Endothelial cell (in vitro differentiated cells): ENCODE data around the gene NRCAM. TPM values are rescaled to one million over a fixed set of nuclear protein-coding genes. Genes with fewer than 3 reads are reported as not detected.
A peak's percentile ranks its signal among the peaks of the same experiment; 100 is the strongest.

ENCODE experiments used
- DNase-seq: peaks from one replicate; pipeline ENCODE4 v3.0.0; 2021; ENCODE audit warnings: low spot score
- H3K27ac Mint-ChIP-seq: one replicate; pipeline ENCODE4 v1.8.0; 2021; ENCODE audit warnings: mixed read lengths, inconsistent platforms; ENCODE audit not compliant: unreplicated experiment
- H3K27me3 Mint-ChIP-seq: one replicate; pipeline ENCODE4 v1.8.0; 2021; ENCODE audit warnings: mild to moderate bottlenecking, moderate library complexity, mixed read lengths, inconsistent platforms; ENCODE audit not compliant: unreplicated experiment
- H3K36me3 Mint-ChIP-seq: one replicate; pipeline ENCODE4 v1.8.0; 2021; ENCODE audit warnings: mild to moderate bottlenecking, low read depth, mixed read lengths, inconsistent platforms; ENCODE audit not compliant: unreplicated experiment
- H3K4me1 Mint-ChIP-seq: one replicate; pipeline ENCODE4 v1.8.0; 2021; ENCODE audit warnings: mild to moderate bottlenecking, mixed read lengths, inconsistent platforms; ENCODE audit not compliant: unreplicated experiment
- H3K4me3 Mint-ChIP-seq: one replicate; pipeline ENCODE4 v1.8.0; 2021; ENCODE audit warnings: mild to moderate bottlenecking, mixed read lengths, inconsistent platforms; ENCODE audit not compliant: unreplicated experiment
- H3K9me3 Mint-ChIP-seq: one replicate; pipeline ENCODE4 v1.8.0; 2021; ENCODE audit warnings: mixed read lengths, inconsistent platforms; ENCODE audit not compliant: unreplicated experiment
- total RNA-seq: library from RNA; stranded (reverse); fragmentation: NEBNext Ultra II Directional; extraction: Animal tissue kit (Norgen Biotek cat#: 25700); gene quantifications from one replicate; pipeline ENCODE4 v1.2.1, GENCODE V29; 2021; ENCODE audit not compliant: unreplicated experiment
- TF ChIP-seq, protein P1 (sequence below): fragments of 200-600 bp; sonication (generic); IDR thresholded peaks from one replicate; pipeline ENCODE4 v1.5.0; 2021; ENCODE audit warnings: antibody characterized with exemption; ENCODE audit not compliant: unreplicated experiment

The NRCAM gene
- total RNA-seq, 1 donor from 2014 or later, result 2.2 TPM

DNA sequence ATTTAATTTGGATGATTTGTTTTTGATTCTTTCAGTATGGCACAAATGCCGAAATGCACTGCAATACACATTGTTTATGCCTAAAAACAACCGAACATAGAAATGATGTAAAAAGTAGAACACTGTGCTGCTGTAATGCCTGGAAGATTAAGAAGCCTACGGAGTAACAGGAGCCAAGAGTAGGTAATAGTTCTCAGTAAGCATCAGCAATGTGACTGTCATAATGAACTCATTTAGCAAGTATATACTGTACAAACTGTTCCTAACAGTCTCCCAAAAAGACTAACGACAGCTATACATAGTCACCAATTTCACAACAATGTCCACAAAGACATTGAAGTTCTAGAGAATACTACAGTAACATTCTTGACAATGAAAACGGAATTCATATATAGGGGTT, 307.1 kb downstream of the NRCAM start:
- TF ChIP-seq, protein P1, sequence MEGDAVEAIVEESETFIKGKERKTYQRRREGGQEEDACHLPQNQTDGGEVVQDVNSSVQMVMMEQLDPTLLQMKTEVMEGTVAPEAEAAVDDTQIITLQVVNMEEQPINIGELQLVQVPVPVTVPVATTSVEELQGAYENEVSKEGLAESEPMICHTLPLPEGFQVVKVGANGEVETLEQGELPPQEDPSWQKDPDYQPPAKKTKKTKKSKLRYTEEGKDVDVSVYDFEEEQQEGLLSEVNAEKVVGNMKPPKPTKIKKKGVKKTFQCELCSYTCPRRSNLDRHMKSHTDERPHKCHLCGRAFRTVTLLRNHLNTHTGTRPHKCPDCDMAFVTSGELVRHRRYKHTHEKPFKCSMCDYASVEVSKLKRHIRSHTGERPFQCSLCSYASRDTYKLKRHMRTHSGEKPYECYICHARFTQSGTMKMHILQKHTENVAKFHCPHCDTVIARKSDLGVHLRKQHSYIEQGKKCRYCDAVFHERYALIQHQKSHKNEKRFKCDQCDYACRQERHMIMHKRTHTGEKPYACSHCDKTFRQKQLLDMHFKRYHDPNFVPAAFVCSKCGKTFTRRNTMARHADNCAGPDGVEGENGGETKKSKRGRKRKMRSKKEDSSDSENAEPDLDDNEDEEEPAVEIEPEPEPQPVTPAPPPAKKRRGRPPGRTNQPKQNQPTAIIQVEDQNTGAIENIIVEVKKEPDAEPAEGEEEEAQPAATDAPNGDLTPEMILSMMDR, result no peak
- H3K27ac Mint-ChIP-seq, result no peak overlapping the region
- DNase-seq, result no peak
- no peaks in the 10 kb centered on the region for H3K36me3 Mint-ChIP-seq
- H3K4me3 Mint-ChIP-seq, result no peak overlapping the region
- H3K9me3 Mint-ChIP-seq, result no peaks in the 10 kb centered on the region
- no peaks in the 10 kb centered on the region for H3K27me3 Mint-ChIP-seq
- H3K4me1 Mint-ChIP-seq, result no peaks in the 10 kb centered on the region

DNA sequence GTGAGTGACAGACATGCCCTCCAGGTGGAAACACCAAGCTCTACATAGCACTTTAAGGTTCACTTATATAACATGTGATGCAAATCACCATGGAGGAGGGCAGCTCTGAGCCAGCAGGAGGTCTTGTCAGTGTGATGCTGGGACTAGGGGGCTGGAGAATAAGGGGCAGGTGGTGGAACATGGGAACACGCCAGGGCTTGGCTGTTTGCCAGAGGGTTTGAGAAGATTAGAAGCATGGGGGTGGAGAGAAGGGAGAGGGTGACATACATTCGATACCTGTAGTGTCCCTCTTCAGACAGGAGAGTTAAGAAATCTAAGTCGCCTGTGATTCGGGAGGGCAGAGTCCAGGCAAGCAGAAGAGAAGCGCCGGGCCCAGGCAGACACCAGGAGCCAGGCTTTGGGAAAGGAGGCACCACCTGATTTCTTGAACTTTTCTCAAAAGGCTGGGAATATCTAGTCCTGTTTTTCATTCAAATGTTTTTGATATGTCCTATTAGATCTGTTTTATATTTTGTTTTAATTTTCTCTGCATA, 309.1 kb downstream of the NRCAM start:
- Mint-ChIP-seq H3K27me3 (no peaks in the 10 kb centered on the region), H3K36me3 (no peaks in the 10 kb centered on the region), H3K9me3 (no peaks in the 10 kb centered on the region), H3K4me3 (peak overlapping the region; percentile 2), H3K27ac (no peak overlapping the region), H3K4me1 (peaks cover 4% of the 10 kb centered on the region)
- TF ChIP-seq, protein P1, result no peak
- DNase-seq, result no peak

DNA sequence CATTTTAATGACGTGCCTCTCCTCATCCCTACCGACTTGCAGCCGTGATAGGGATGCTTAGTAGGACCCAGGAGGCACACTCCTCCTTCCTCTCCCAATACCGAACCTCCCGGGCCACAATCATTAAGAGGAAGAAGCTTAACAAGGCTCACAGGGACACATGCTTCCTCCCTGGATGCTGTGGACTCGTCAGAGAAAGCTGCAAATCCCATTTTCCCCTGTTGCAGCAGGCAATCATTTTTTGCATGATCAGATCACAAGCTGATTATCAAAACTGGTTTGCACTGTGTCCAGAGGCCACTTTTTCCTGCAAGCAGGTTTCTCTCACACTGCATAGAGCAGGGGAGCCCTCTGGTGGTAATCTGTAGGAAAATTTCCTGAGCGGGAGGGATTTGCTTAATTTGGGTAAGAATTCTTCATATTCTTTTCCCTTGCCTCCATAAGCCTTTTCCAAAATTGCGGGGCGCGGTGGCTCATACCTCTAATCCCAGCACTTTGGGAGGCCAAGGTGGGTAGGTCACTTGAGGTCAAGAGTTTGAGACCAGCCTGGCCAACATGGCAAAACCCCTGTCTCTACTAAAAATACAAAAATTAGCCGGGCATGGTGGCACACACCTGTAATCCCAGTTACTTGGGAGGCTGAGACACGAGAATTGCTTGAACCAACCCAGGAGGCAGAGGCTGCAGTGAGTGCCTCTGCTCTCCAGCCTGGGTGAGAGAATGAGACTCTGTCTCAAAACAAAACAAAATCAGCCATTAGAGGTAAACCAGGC, 310.0 kb downstream of the NRCAM start:
- DNase-seq, result peak; percentile 74
- TF ChIP-seq, protein P1, result peak; percentile 74
- H3K27ac Mint-ChIP-seq, result no peak overlapping the region
- no peaks in the 10 kb centered on the region for H3K27me3 Mint-ChIP-seq
- H3K36me3 Mint-ChIP-seq, result no peaks in the 10 kb centered on the region
- H3K4me3 Mint-ChIP-seq, result no peak overlapping the region
- H3K4me1 Mint-ChIP-seq, result peaks cover 10% of the 10 kb centered on the region
- no peaks in the 10 kb centered on the region for H3K9me3 Mint-ChIP-seq

DNA sequence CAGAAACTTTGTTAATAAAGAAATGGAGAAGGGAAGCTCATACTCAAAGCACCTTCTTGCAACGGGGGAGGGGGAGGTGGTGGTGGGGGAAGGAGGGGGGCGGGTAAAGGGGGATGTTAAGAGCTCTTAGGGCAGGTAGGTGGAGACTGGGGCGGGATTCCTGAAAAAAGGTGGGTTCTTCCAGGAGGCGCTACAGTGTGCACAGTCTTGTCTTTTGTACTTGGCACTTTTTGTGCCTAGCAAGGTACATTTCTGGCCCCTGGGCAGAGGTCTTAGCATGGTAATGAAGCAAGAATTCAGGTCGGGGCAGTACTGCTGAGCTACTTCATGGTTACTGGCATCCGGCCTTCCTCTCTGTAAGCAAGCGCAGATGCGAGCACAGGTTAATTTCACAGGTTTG, 310.8 kb downstream of the NRCAM start:
- no peaks in the 10 kb centered on the region for H3K27me3 Mint-ChIP-seq
- no peak overlapping the region for H3K27ac Mint-ChIP-seq
- DNase-seq, result no peak
- peaks cover 10% of the 10 kb centered on the region for H3K4me1 Mint-ChIP-seq
- H3K36me3 Mint-ChIP-seq, result no peaks in the 10 kb centered on the region
- TF ChIP-seq, protein P1, result no peak
- no peak overlapping the region for H3K4me3 Mint-ChIP-seq
- no peaks in the 10 kb centered on the region for H3K9me3 Mint-ChIP-seq

DNA sequence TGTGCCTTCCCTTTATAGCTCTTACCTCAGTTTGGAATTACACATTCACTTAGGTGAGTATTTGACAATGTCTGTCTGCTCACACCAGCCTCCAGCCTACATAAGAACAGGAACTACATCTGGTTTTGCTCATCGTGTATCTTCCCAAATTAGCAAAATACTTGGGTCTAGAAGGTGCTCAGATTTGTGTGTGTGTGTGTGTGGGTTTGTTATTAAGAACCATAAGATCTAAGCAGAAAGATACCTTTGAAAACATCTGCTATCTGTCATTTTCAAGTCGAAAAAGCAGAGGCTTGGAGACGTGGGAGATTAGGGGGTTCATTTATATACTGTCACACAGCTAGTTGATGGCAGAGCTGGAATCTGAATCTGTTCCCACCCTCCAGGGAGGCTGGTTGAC, 311.3 kb downstream of the NRCAM start:
- Mint-ChIP-seq H3K9me3 (no peaks in the 10 kb centered on the region), H3K27me3 (no peaks in the 10 kb centered on the region), H3K4me3 (no peak overlapping the region), H3K36me3 (no peaks in the 10 kb centered on the region), H3K4me1 (peaks cover 10% of the 10 kb centered on the region), H3K27ac (no peak overlapping the region)
- DNase-seq, result no peak
- TF ChIP-seq, protein P1, result no peak
